ENCODE data around the gene CPPED1. TPM values are rescaled to one million over a fixed set of nuclear protein-coding genes. Genes with fewer than 3 reads are reported as not detected.

Gene CPPED1
- total and polyA plus RNA-seq, 7 donors = 9.5 to 23.8 (median 11.1) TPM

DNA sequence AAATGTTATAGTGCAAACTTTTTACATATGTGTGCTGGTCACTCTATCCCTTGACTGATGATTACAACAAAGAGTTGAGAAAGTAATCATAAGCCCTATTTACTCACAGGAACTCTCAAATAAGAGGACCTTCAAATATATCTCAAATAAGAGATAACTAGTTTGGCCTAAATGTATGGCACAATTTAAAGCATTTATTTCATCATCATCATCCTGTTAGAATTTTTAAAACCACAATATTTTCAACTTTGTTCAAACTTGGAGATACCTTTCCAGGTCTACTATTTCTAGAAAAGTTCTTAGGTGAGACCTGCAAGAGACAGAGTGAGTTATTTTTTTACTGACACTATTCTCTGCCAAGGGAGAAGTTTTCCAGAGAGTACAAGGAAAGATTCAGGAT, 5.5 kb downstream of the CPPED1 start:
- peaks cover 0 to 19% (median 4%) of the 10 kb centered on the region in 4 donors for H3K4me1 ChIP-seq
- no peak overlapping the region for H3K4me3 ChIP-seq
- H3K27ac ChIP-seq = no peak overlapping the region
- intact Hi-C loops (cut with DNase I) = no loop called here
- no peaks in the 10 kb centered on the region for H3K27me3 ChIP-seq
- no peaks in the 10 kb centered on the region for H3K9me3 ChIP-seq
- no peaks in the 10 kb centered on the region for H3K36me3 ChIP-seq
- no peak for TF ChIP-seq EP300 (IDR thresholded peaks at IDR 0.05)
- TF ChIP-seq POLR2AphosphoS5 (IDR thresholded peaks at IDR 0.05) = no peak
- TF ChIP-seq POLR2A (IDR thresholded peaks at IDR 0.05) = no peak
- TF ChIP-seq, protein P1, sequence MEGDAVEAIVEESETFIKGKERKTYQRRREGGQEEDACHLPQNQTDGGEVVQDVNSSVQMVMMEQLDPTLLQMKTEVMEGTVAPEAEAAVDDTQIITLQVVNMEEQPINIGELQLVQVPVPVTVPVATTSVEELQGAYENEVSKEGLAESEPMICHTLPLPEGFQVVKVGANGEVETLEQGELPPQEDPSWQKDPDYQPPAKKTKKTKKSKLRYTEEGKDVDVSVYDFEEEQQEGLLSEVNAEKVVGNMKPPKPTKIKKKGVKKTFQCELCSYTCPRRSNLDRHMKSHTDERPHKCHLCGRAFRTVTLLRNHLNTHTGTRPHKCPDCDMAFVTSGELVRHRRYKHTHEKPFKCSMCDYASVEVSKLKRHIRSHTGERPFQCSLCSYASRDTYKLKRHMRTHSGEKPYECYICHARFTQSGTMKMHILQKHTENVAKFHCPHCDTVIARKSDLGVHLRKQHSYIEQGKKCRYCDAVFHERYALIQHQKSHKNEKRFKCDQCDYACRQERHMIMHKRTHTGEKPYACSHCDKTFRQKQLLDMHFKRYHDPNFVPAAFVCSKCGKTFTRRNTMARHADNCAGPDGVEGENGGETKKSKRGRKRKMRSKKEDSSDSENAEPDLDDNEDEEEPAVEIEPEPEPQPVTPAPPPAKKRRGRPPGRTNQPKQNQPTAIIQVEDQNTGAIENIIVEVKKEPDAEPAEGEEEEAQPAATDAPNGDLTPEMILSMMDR (IDR thresholded peaks at IDR 0.05) = no peak
- no peak for DNase-seq

DNA sequence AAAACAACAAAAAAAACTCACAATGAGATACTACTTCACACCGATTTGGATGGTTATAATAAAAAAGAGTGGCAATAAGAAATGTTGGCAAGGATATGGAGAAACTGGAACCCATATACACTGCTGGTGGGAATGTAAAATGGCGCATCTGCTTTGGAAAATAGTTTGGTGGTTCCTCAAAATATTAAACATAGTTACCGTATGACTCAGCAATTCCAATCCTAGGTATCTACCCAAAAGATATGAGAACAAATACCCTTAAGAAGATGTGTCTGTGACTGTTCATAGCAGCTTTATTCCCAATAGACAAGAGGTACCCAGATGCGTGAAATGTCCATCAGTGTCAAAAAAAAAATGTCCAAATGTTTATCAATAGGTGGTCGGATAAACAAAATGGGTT, 7.2 kb downstream of the CPPED1 start:
- no peak for TF ChIP-seq EP300 (IDR thresholded peaks at IDR 0.05)
- TF ChIP-seq POLR2A (IDR thresholded peaks at IDR 0.05) = no peak
- TF ChIP-seq, protein P1 (IDR thresholded peaks at IDR 0.05) = no peak
- TF ChIP-seq POLR2AphosphoS5 (IDR thresholded peaks at IDR 0.05) = no peak
- Histone ChIP-seq H3K36me3 (no peaks in the 10 kb centered on the region), H3K9me3 (no peaks in the 10 kb centered on the region), H3K27ac (no peak overlapping the region), H3K4me3 (no peak overlapping the region), H3K27me3 (no peaks in the 10 kb centered on the region), H3K4me1 (peaks cover 0 to 5% (median under 1%) of the 10 kb centered on the region in 4 donors)
- DNase-seq = no peak
- 96 to 98% methylated on average over 5 of the region's 5 CpGs for WGBS, 2 donors
- intact Hi-C loops (cut with DNase I) = no loop called here

DNA sequence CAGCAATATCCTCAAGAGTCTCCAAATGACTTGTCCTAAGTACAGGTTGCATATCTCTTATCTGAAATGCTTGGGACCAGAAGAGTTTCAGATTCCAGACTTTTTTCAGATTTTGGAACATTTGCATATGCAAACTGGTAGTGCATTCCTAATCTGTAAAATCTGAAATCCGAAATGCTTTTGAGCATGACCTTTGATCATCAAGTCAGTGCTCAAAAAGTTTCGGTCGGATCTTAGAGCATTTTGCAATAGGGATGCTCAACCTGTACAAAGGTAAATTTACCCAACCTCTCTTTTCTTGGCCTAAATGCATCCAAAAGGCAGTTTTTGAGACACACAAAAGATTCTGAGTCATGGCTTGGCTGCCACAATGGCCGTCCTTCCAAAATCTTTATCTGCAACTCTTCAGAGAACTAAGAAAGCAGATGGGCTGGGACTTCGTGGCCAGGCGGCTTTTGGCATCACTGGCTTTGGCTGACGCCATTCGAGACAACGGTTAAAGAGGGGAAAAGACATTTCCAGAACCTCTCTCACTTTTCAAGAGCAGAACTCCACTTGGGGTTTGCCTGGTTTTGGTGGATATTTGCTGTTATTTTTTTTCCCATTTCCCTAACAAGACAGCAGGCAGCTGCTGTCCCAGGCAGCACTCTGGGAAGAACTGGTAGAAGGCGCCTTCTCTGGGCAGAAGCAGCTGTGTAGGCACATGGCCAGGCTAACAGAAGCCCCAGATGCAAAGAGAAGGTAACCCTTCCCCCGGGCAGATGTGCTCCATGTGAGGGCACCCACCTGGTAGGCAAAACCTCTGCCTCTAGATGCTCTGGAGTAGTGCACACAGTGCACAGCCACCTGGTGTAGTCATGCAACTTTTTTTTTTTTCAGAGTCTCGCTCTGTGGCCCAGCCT, 8.9 kb downstream of the CPPED1 start:
- no peak for TF ChIP-seq EP300 (IDR thresholded peaks at IDR 0.05)
- no peak for TF ChIP-seq POLR2A (IDR thresholded peaks at IDR 0.05)
- TF ChIP-seq, protein P1 (IDR thresholded peaks at IDR 0.05) = no peak
- no peak for TF ChIP-seq POLR2AphosphoS5 (IDR thresholded peaks at IDR 0.05)
- Histone ChIP-seq H3K36me3 (no peaks in the 10 kb centered on the region), H3K4me3 (no peak overlapping the region), H3K4me1 (no peaks in the 10 kb centered on the region), H3K9me3 (no peaks in the 10 kb centered on the region), H3K27ac (no peak overlapping the region), H3K27me3 (no peaks in the 10 kb centered on the region)
- intact Hi-C loops (cut with DNase I) = no loop called here
- DNase-seq = no peak
- WGBS, 2 donors = 87 to 93% methylated on average over 12 of the region's 12 CpGs

DNA sequence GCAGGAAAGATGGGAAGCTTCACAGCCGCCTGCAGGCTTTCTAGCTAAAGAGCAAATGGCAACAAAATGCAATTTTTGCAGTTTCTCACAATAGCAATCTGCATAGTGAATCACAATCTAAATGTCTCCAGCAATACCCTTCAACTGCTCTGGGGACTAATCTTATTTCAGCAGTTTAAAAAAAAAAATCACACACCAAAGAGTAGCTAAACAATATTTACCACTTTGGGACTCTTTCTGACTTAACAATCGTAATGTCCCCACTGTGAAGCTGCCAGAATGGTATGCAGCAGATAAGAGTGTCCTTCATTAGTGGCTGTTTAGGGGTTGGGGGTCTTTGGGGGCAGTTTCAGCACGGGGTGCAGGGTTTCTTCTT, 9.8 kb downstream of the CPPED1 start:
- Histone ChIP-seq H3K27ac (no peak overlapping the region), H3K36me3 (no peaks in the 10 kb centered on the region), H3K9me3 (no peaks in the 10 kb centered on the region), H3K4me3 (no peak overlapping the region), H3K27me3 (no peaks in the 10 kb centered on the region), H3K4me1 (no peaks in the 10 kb centered on the region)
- 75 to 85% methylated on average over 3 of the region's 3 CpGs for WGBS, 2 donors
- DNase-seq = no peak
- TF ChIP-seq POLR2AphosphoS5 (IDR thresholded peaks at IDR 0.05) (no peak), POLR2A (IDR thresholded peaks at IDR 0.05) (no peak), EP300 (IDR thresholded peaks at IDR 0.05) (no peak)
- TF ChIP-seq, protein P1 (IDR thresholded peaks at IDR 0.05) = no peak
- intact Hi-C loops (cut with DNase I) = no loop called here

Measured in sigmoid colon (tissue), 7 donors.